GM19238 (cell line): Measurements from ENCODE around the gene NME5.
"Not testable (repeated sequence)": the region's sequence is repeated elsewhere in the genome, so short reads cannot be mapped to it uniquely, and the experiment has no call there.

ENCODE experiments used
- DNase-seq: peaks from one replicate; pipeline ENCODE4 v3.0.0; 2011; ENCODE audit warnings: low spot score; ENCODE audit not compliant: insufficient read length

NME5 gene

GRCh38 chr5:138082033-138082432, 57.2 kb downstream of the NME5 start:
- DNase-seq: no peak

- DNase-seq: no peak
Measured at GRCh38 chr5:138078006-138078643, 61.1 kb downstream of the NME5 start.

- DNase-seq: peak; percentile 33
Measured at GRCh38 chr5:138077064-138077696, 62.0 kb downstream of the NME5 start.

GRCh38 chr5:138070026-138070425, 69.2 kb downstream of the NME5 start:
- DNase-seq: not testable (repeated sequence)

- peak; percentile 56 for DNase-seq
Measured at GRCh38 chr5:138068742-138069600, 70.3 kb downstream of the NME5 start.

GRCh38 chr5:138067945-138068344, 71.3 kb downstream of the NME5 start:
- DNase-seq: no peak
